ENCODE data around the gene OR10R2. TPM values are rescaled to one million over a fixed set of nuclear protein-coding genes. Genes with fewer than 3 reads are reported as not detected.

Gene OR10R2
- total RNA-seq, 1 donor from 2014 or later, result under 0.01 TPM

DNA sequence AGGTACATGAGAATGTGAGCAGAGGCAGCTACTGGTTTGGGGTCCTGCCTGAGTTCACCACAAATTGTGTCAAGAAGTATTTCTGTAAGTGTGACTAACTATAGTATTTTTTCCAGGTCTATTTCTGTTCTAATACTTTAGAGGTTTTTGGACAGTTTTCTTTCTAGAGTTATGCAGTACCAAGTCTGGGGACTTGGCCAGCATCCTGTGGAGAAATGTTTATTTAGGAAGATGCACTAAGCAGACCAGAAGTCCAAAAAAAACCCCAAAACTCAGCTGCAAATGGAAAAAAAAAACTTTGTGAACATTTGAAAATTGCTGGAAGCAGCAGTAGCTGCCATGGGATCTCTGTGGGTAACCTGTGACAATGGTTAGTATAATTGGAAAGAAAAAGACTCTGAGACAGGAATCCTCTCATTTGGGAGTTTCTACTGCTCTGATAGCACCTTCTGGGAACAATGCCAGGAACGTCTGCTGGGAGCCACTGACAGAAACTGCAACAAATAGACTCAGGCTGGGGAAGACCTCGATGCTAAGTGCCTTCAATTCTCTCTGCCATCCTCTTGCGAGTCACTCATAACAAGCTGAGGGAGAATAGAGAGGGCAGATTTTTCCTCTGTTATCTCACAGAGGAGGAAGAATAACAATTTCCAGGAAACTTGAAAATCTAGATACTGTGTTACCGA is 37.6 kb downstream of the OR10R2 start:
- H3K27me3 ChIP-seq (ENCODE audit: control insufficient read depth, insufficient read depth, low read length), result no peaks in the 10 kb centered on the region
- H3K36me3 ChIP-seq (ENCODE audit: control insufficient read depth, insufficient read depth, low read length), result no peaks in the 10 kb centered on the region
- H3K4me3 ChIP-seq (ENCODE audit: low read depth, low read length), result no peak overlapping the region
- DNase-seq (ENCODE audit: low read depth) (no peak), FAIRE-seq (no peak)
- TF ChIP-seq CTCF (IDR thresholded peaks at IDR 0.05; ENCODE audit: insufficient read depth, low read length, severe bottlenecking), result no peak

DNA sequence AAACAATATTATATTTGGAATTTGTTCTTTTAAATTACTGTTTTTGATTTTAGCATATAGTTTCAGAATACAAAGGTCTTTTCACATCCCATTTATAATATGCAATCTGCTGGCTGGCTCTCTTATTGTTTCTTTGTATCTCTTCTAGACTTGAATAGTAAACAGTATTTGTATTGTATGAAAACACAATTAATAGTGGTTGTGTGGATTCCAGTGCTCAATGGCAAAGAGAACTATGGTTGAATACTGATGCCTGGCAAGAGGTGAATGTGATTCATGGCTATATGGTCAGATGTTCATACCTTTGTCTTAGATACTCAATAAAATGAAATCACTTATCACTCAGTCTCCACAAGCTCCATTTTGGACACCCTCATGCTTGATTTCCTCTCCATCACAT is 44.9 kb downstream of the OR10R2 start:
- Histone ChIP-seq H3K4me3 (ENCODE audit: low read depth, low read length) (no peak overlapping the region), H3K27me3 (ENCODE audit: control insufficient read depth, insufficient read depth, low read length) (no peaks in the 10 kb centered on the region), H3K36me3 (ENCODE audit: control insufficient read depth, insufficient read depth, low read length) (no peaks in the 10 kb centered on the region)
- no peak for DNase-seq (ENCODE audit: low read depth)
- no peak for TF ChIP-seq CTCF (IDR thresholded peaks at IDR 0.05; ENCODE audit: insufficient read depth, low read length, severe bottlenecking)
- FAIRE-seq, result no peak

GRCh38 chr1:158520021-158520420 is 48.0 kb downstream of the OR10R2 start:
- no peak for DNase-seq (ENCODE audit: low read depth)
- no peaks in the 10 kb centered on the region for H3K27me3 ChIP-seq (ENCODE audit: control insufficient read depth, insufficient read depth, low read length)
- no peak for TF ChIP-seq CTCF (IDR thresholded peaks at IDR 0.05; ENCODE audit: insufficient read depth, low read length, severe bottlenecking)
- H3K4me3 ChIP-seq (ENCODE audit: low read depth, low read length), result no peak overlapping the region
- H3K36me3 ChIP-seq (ENCODE audit: control insufficient read depth, insufficient read depth, low read length), result no peaks in the 10 kb centered on the region
- no peak for FAIRE-seq

DNA sequence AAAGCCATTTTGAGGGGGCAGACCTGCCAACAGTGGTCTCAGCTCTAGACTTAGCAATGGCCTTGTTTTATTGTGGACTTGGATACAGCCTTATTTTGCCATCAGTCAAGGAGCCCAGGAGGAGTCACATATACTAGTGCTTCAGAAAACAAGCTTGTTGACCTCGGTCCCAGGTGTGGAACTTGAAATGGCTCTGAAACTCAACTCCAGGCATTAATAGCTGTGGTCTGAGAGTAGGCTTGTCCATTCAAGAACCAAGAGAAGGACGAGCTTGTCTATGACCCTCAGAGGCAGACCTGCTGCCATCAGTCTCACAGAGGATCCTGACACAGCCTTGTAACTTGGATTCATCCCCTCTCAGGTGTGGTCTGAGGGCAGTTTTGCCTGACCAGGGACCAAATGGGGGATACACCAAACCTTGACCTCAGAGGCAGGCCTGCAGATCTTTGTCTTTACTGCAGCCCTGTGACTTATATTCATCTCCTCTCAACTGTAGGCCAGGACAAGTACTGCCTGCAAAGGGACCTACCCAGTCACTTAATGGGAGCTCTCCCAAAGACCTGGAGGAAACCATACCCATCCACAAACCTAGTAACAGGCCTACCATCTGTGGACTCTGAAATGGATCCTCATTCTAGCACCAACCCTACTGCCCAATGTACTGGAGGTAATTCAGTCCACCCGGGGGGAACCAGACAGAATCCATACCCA is 49.1 kb downstream of the OR10R2 start:
- H3K4me3 ChIP-seq (ENCODE audit: low read depth, low read length), result no peak overlapping the region
- TF ChIP-seq CTCF (IDR thresholded peaks at IDR 0.05; ENCODE audit: insufficient read depth, low read length, severe bottlenecking), result no peak
- FAIRE-seq, result no peak
- H3K36me3 ChIP-seq (ENCODE audit: control insufficient read depth, insufficient read depth, low read length), result no peaks in the 10 kb centered on the region
- no peaks in the 10 kb centered on the region for H3K27me3 ChIP-seq (ENCODE audit: control insufficient read depth, insufficient read depth, low read length)
- DNase-seq (ENCODE audit: low read depth), result no peak

- Histone ChIP-seq H3K4me3 (ENCODE audit: low read depth, low read length) (no peak overlapping the region), H3K36me3 (ENCODE audit: control insufficient read depth, insufficient read depth, low read length) (no peaks in the 10 kb centered on the region), H3K27me3 (ENCODE audit: control insufficient read depth, insufficient read depth, low read length) (no peaks in the 10 kb centered on the region)
- no peak for FAIRE-seq
- no peak for TF ChIP-seq CTCF (IDR thresholded peaks at IDR 0.05; ENCODE audit: insufficient read depth, low read length, severe bottlenecking)
- DNase-seq (ENCODE audit: low read depth), result no peak
Measured at GRCh38 chr1:158521666-158522058, 49.6 kb downstream of the OR10R2 start.

Measured in bronchial epithelial cell (primary cell).